ENCODE data around the gene WDR1. TPM values are rescaled to one million over a fixed set of nuclear protein-coding genes. Genes with fewer than 3 reads are reported as not detected.

WDR1 gene
- total RNA-seq, 1 donor from 2014 or later: 455 TPM

DNA sequence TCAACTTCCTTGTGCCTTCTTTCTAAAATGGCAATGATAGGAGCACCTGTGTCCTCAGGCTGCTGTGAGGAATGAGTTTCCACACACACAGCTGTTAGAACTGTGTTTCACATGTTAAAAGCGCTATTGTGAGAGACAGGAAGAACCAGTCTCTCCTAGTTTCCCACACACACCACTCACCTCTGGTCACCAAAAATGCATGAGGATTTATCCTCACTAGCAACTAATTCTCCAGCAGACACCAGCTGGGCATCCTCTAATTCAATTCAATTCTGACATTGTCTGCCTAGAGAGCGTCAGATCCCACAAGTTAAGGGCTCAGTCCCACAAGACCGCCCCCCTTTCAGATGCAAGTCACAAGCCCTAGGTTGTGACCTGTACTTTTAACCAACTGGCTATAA, 66.3 kb downstream of the WDR1 start:
- no peak for DNase-seq (ENCODE audit: extremely low read depth, low read depth, low spot score)

DNA sequence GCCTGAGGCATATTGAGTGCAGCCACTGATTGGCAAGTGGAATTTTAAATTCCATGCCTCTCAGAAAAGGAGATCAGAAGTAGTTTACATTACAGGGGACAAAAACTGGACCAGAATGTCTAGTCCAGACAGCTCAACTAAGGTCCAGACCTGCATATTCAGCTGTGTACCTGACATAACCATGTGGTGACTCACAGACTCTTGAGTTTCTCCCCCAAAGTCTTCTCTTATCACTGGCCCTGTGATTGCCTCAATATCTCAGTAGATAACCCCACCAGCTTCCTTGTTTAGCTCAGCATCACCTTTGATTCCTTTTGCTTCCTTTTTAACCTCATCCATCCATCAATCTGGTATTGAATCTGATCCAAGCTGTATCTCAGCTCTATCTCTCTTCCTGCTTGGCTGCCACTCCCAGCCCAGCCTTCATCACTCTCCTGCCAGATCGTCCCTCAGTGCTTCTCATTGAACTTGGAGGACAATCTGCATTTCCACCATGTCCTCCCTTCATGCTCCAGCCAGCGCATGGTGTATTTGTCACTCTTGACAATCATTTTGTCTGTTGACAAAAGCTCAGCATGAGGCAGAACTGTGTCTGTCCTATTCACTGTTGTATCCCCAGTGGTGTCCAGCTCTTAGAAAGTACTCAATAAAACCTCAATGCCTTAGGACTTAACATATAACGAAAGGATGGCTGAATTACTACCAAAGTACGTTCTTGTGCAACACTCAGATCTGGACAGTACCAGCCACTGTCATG, 67.5 kb downstream of the WDR1 start:
- DNase-seq (ENCODE audit: extremely low read depth, low read depth, low spot score): no peak

DNA sequence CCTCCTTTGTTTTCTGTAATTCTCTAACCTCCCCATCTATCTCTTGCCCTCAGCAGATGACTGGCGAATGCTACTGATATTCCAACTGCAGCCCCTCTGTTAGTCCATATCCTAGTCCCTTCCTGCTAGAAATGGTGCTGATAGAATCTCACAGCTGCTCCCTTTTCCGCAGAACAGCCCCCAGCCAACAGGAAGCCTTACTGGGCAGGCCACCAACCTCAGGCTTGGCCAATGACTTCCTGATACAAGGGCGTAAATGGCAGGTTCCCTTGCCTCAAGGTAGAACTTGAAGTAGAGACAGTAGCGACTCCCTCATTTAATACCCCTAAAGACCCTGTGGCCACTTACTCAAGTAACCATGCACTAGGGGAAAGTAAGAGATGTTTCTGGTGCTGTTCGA, 68.6 kb downstream of the WDR1 start:
- DNase-seq (ENCODE audit: extremely low read depth, low read depth, low spot score): no peak

- no peak for DNase-seq (ENCODE audit: extremely low read depth, low read depth, low spot score)
Measured at GRCh38 chr4:10046471-10046870, 70.1 kb downstream of the WDR1 start.

GRCh38 chr4:10045481-10045880, 71.1 kb downstream of the WDR1 start:
- no peak for DNase-seq (ENCODE audit: extremely low read depth, low read depth, low spot score)

DNA sequence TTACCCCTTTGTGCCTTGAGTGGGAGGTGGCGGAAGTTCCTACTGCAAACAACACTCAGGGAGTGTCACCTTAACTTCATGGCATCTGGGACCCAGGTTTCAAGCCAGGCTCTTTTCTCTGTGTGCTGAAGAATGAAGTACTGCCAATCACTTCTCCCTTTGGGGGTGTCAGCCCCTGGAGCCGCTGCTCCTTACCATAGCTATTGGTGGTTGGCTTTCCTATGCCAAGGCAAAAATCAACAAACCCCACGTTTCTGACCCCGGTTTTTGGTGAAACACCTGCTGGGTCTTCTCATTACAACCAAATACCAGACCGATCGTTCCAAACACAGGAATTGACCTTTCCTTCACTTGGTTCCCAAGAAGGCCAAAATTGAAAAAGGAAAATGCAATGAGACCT, 75.6 kb downstream of the WDR1 start:
- no peak for DNase-seq (ENCODE audit: extremely low read depth, low read depth, low spot score)

DNA sequence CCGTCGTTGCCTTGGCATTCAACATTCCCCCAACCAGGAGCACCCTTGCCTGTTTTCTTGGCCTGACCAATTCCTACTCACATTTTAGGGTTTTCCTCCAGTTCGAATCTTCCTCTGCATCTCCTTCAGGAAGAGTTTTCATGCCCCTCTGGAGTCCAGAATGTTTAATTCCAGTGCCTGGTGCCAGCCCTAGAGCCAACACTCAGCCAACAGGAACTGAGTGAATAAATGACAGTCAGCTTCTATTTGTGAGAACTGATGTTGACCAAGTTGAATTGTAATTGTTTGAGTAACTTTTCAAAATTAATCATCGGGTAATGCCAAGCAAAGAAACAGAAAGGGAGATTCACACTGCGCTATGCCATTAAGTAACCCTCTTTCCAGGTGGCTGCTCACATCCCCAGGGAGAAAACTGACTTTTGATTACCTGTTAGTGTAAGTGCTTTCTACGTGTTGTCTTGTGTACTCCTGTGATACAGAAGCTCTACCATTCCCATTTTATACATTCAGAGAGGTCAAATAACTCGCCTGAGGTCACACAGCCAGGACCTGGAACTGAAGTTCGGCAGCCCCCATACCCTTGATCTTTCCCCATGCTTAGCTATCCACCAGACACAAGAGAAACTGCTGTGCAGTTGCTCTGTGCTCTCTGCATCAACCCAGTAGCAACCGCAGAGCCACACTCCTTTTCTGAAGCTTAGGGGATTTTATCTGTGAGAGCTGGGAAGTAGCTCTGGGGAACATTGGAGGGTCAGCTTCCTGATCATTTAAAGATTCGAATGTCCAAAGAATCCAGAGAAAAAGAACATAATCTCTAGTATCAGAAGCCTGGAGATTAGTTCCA, 76.3 kb downstream of the WDR1 start:
- DNase-seq (ENCODE audit: extremely low read depth, low read depth, low spot score): no peak

- no peak for DNase-seq (ENCODE audit: extremely low read depth, low read depth, low spot score)
Measured at GRCh38 chr4:10036807-10037342, 79.7 kb downstream of the WDR1 start.

GRCh38 chr4:10035130-10035529, 81.5 kb downstream of the WDR1 start:
- DNase-seq (ENCODE audit: extremely low read depth, low read depth, low spot score): no peak

- DNase-seq (ENCODE audit: extremely low read depth, low read depth, low spot score): no peak
Measured at GRCh38 chr4:10034612-10035104, 81.9 kb downstream of the WDR1 start.

DNA sequence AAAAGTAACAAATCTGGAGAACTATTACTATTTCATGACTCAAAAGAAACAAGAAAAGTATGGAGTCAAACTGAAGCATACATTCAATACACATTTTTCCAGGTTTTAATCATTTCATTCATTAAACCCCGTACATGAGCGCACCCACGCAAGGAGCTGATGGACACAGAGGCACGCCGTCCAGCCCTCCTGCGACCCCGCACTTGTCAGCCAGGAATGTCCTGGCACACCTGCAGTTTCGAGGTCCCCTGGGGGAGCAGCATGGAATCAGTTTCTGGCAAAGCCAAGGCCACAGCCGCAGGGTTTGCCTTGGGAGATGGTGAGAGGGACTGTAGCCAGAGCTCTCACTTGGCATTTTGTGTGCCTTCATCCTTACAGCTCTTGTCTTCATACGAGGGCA, 82.5 kb downstream of the WDR1 start:
- DNase-seq (ENCODE audit: extremely low read depth, low read depth, low spot score): no peak

DNA sequence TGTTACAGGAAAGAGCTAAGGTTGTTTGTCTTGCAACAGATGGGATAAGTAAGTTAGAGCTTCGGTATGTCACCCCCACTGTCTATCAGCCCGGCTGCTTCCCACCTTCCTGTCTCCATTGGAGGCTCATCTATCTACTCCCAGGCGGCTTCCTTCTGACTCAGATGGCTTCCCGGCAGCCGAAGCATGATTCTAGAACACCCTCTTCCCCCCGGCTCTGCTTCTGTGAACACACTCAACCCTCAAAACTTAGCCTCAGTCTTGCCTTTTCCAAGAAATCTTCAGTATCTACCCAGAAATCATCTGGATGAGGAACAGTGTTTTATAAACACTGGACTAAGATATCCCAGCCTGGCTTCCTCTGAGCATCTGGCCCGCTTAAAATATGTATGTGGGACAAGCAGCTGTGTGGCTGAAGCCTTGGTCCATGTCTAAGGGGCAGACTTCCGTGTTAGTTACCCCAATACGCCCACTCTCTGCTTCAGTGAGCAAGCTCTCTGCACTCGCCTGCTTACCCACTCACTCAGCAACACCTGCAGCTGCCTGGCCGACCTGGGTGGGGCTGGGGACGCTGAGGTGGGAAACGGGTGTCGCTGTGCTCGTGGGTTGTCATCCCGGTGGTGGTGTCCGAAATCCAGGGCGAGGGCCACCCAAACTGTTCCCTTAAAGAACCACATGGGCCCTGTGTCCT, 83.3 kb downstream of the WDR1 start:
- DNase-seq (ENCODE audit: extremely low read depth, low read depth, low spot score): no peak

GRCh38 chr4:10032625-10033024, 84.0 kb downstream of the WDR1 start:
- DNase-seq (ENCODE audit: extremely low read depth, low read depth, low spot score): no peak

- DNase-seq (ENCODE audit: extremely low read depth, low read depth, low spot score): no peak
Measured at GRCh38 chr4:10031668-10032590, 84.7 kb downstream of the WDR1 start.

DNA sequence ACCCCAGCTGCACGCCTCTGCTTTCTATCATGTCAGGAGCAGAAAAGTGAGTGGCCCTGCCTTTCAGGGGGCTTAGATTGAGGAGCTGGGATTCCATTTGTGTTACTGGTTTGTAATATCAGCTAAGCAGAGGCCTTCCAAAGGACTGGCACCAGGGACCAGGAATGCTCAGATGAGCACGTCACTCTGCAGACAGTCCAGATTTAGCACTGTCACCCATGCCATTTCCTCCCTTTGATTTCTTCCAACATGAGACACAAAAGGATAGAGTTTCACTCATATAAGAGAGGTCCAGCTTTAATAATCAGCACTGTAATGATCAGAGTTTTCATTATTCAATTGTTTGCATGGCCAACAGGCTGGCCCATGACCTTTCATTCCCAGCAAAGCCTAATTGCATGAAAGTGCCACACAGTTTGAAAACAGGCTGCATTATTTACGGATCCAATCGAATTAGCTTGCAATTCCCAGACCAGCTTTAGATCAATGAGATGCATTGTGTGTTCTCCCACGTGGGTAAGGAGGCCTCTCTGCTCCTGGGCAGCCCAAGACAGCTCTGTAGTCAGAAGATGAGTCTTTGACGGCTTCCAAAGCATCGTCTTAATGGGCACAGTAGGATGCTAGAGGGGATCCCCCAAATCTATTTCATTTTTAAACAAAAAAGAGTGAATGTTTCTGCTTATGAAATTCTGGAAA, 85.5 kb downstream of the WDR1 start:
- no peak for DNase-seq (ENCODE audit: extremely low read depth, low read depth, low spot score)

DNA sequence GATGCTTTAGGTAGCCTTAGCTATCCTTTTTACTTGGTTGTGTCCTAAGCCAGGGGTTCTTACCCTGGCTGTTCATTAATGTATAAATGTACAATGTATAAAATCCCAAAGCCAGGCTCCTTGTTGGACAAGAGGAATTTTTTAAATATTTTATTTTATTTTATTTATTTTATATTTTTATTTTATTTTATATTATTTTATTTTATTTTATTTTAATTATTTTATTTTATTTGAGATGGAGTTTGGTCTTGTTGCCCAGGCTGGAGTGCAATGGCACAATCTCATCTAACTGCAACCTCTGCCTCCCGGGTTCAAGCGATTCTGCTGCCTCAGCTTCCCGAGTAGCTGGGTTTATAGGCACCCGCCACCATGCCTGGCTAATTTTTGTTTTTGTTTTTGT, 87.2 kb downstream of the WDR1 start:
- DNase-seq (ENCODE audit: extremely low read depth, low read depth, low spot score): no peak

GRCh38 chr4:10028910-10029309, 87.7 kb downstream of the WDR1 start:
- no peak for DNase-seq (ENCODE audit: extremely low read depth, low read depth, low spot score)

GRCh38 chr4:10026485-10026884, 90.1 kb downstream of the WDR1 start:
- DNase-seq (ENCODE audit: extremely low read depth, low read depth, low spot score): no peak

- DNase-seq (ENCODE audit: extremely low read depth, low read depth, low spot score): no peak
Measured at GRCh38 chr4:10025230-10025806, 91.3 kb downstream of the WDR1 start.

All from glomerular endothelial cell (primary cell).